ENCODE measurements around the gene KRTAP10-1. TPM values are rescaled to one million over a fixed set of nuclear protein-coding genes. Genes with fewer than 3 reads are reported as not detected.

The KRTAP10-1 gene
- total RNA-seq, 1 donor from 2014 or later, result not detected

GRCh38 chr21:44537930-44538911, 1.8 kb downstream of the KRTAP10-1 start:
- Histone ChIP-seq H3K27me3 (ENCODE audit: control insufficient read depth, insufficient read depth, low read length) (no peaks in the 10 kb centered on the region), H3K4me3 (ENCODE audit: low read depth, low read length) (no peak overlapping the region), H3K36me3 (ENCODE audit: control insufficient read depth, insufficient read depth, low read length) (no peaks in the 10 kb centered on the region)
- FAIRE-seq (no peak), DNase-seq (ENCODE audit: low read depth) (no peak)
- TF ChIP-seq CTCF (IDR thresholded peaks at IDR 0.05; ENCODE audit: insufficient read depth, low read length, severe bottlenecking), result no peak

- Histone ChIP-seq H3K36me3 (ENCODE audit: control insufficient read depth, insufficient read depth, low read length) (no peaks in the 10 kb centered on the region), H3K27me3 (ENCODE audit: control insufficient read depth, insufficient read depth, low read length) (no peaks in the 10 kb centered on the region), H3K4me3 (ENCODE audit: low read depth, low read length) (no peak overlapping the region)
- TF ChIP-seq CTCF (IDR thresholded peaks at IDR 0.05; ENCODE audit: insufficient read depth, low read length, severe bottlenecking), result no peak
- DNase-seq (ENCODE audit: low read depth) (no peak), FAIRE-seq (no peak)
These were observed 4.0 kb downstream of the KRTAP10-1 start for GRCh38 chr21:44535963-44536362.

GRCh38 chr21:44534688-44535087, 5.3 kb downstream of the KRTAP10-1 start:
- no peak for DNase-seq (ENCODE audit: low read depth)
- Histone ChIP-seq H3K4me3 (ENCODE audit: low read depth, low read length) (no peak overlapping the region), H3K36me3 (ENCODE audit: control insufficient read depth, insufficient read depth, low read length) (no peaks in the 10 kb centered on the region), H3K27me3 (ENCODE audit: control insufficient read depth, insufficient read depth, low read length) (no peaks in the 10 kb centered on the region)
- TF ChIP-seq CTCF (IDR thresholded peaks at IDR 0.05; ENCODE audit: insufficient read depth, low read length, severe bottlenecking), result no peak
- no peak for FAIRE-seq

GRCh38 chr21:44533891-44534627, 5.9 kb downstream of the KRTAP10-1 start:
- no peak for DNase-seq (ENCODE audit: low read depth)
- no peak for FAIRE-seq
- Histone ChIP-seq H3K36me3 (ENCODE audit: control insufficient read depth, insufficient read depth, low read length) (no peaks in the 10 kb centered on the region), H3K4me3 (ENCODE audit: low read depth, low read length) (no peak overlapping the region), H3K27me3 (ENCODE audit: control insufficient read depth, insufficient read depth, low read length) (no peaks in the 10 kb centered on the region)
- no peak for TF ChIP-seq CTCF (IDR thresholded peaks at IDR 0.05; ENCODE audit: insufficient read depth, low read length, severe bottlenecking)

GRCh38 chr21:44533121-44533890, 6.7 kb downstream of the KRTAP10-1 start:
- Histone ChIP-seq H3K27me3 (ENCODE audit: control insufficient read depth, insufficient read depth, low read length) (no peaks in the 10 kb centered on the region), H3K36me3 (ENCODE audit: control insufficient read depth, insufficient read depth, low read length) (no peaks in the 10 kb centered on the region), H3K4me3 (ENCODE audit: low read depth, low read length) (no peak overlapping the region)
- no peak for TF ChIP-seq CTCF (IDR thresholded peaks at IDR 0.05; ENCODE audit: insufficient read depth, low read length, severe bottlenecking)
- no peak for FAIRE-seq
- no peak for DNase-seq (ENCODE audit: low read depth)
